CD8-positive, alpha-beta memory T cell (primary cell): Measurements from ENCODE around the gene CANT1. TPM values are rescaled to one million over a fixed set of nuclear protein-coding genes. Genes with fewer than 3 reads are reported as not detected.

ENCODE experiments used
- CTCF ChIA-PET: fragments of 350-600 bp; sonication (Branson Sonifier 250); formaldehyde crosslinking; loops from one replicate; lab custom pipeline; 2021; ENCODE audit warnings: antibody characterized with exemption; lab: Charles Lee
- POLR2A ChIA-PET: fragments of 350-600 bp; sonication (Branson Sonifier 250); formaldehyde crosslinking; loops from one replicate; lab custom pipeline; 2021; ENCODE audit warnings: antibody characterized with exemption; lab: Charles Lee
- DNase-seq, 5 donors: peaks; one replicate each; pipeline versions ENCODE4 v3.0.0 to v3.0.0-alpha.2; 2020 to 2022; ENCODE audit warnings: mixed read lengths in 1 of 5
- H3K27ac ChIP-seq: one replicate; pipeline ENCODE4 v1.7.0; 2013; ENCODE audit warnings: low read depth, mild to moderate bottlenecking, low read length, moderate library complexity
- H3K27me3 ChIP-seq: 2 replicates; pipeline ENCODE4 v1.7.0; 2013; ENCODE audit warnings: low read length, mild to moderate bottlenecking; ENCODE audit not compliant: insufficient read depth, poor library complexity, severe bottlenecking
- H3K36me3 ChIP-seq: 2 replicates; pipeline ENCODE4 v1.7.0; 2013; ENCODE audit warnings: mild to moderate bottlenecking, low read length, moderate library complexity; ENCODE audit not compliant: insufficient read depth
- H3K4me1 ChIP-seq: 2 replicates; pipeline ENCODE4 v1.7.0; 2013; ENCODE audit warnings: mild to moderate bottlenecking, low read length, moderate library complexity; ENCODE audit not compliant: insufficient read depth
- H3K4me3 ChIP-seq: 2 replicates; pipeline ENCODE4 v1.7.0; 2013; ENCODE audit warnings: mild to moderate bottlenecking, low read length
- H3K9me3 ChIP-seq: 2 replicates; pipeline ENCODE4 v1.7.0; 2013; ENCODE audit warnings: mild to moderate bottlenecking, low read length
- H3K27ac Mint-ChIP-seq, 8 donors: one replicate each; pipeline ENCODE4 v1.8.0; 2020 to 2021; ENCODE audit warnings: mixed read lengths in 8 of 8, mild to moderate bottlenecking in 6 of 8, inconsistent platforms in 3 of 8, moderate library complexity in 3 of 8
- H3K27me3 Mint-ChIP-seq, 2 donors: one replicate each; pipeline ENCODE4 v1.8.0; 2020 to 2021; ENCODE audit warnings: mixed read lengths in 2 of 2, mild to moderate bottlenecking in 1 of 2, moderate library complexity in 1 of 2
- H3K36me3 Mint-ChIP-seq, 3 donors: one replicate each; pipeline ENCODE4 v1.8.0; 2020 to 2021; ENCODE audit warnings: mixed read lengths in 3 of 3, inconsistent platforms in 1 of 3, mild to moderate bottlenecking in 1 of 3
- H3K4me1 Mint-ChIP-seq, 3 donors: one replicate each; pipeline ENCODE4 v1.8.0; 2020 to 2021; ENCODE audit warnings: mixed read lengths in 3 of 3, inconsistent platforms in 1 of 3, mild to moderate bottlenecking in 1 of 3
- H3K4me3 Mint-ChIP-seq, 7 donors: one replicate each; pipeline ENCODE4 v1.8.0; 2020 to 2021; ENCODE audit warnings: mixed read lengths in 7 of 7, mild to moderate bottlenecking in 6 of 7, moderate library complexity in 4 of 7, inconsistent platforms in 2 of 7
- H3K9me3 Mint-ChIP-seq, 5 donors: one replicate each; pipeline ENCODE4 v1.8.0; 2020 to 2022; ENCODE audit warnings: mixed read lengths in 5 of 5, mild to moderate bottlenecking in 3 of 5, moderate library complexity in 2 of 5, inconsistent platforms in 1 of 5
- polyA plus RNA-seq: library from polyadenylated mRNA; unstranded; fragments of 300-500 nt; fragmentation: Illumina TruSeq; gene quantifications from one replicate; pipeline ENCODE4 v1.2.3, GENCODE V29; 2021
- total RNA-seq, 2 experiments: library from RNA; stranded (reverse); gene quantifications; one replicate each; pipeline ENCODE4 v1.2.3, GENCODE V29; 2021

Gene CANT1
- total and polyA plus RNA-seq, 3 experiments from 2014 or later: 13.4 to 47.3 (median 45.5) TPM

- Mint-ChIP-seq H3K9me3 (peaks cover 0 to 2% (median 0%) of the 10 kb centered on the region in 5 donors), H3K27ac (no peak overlapping the region), H3K4me1 (peaks cover 5 to 16% (median 12%) of the 10 kb centered on the region in 3 donors), H3K36me3 (peaks cover 0 to 4% (median 0%) of the 10 kb centered on the region in 3 donors), H3K4me3 (no peak overlapping the region), H3K27me3 (peaks cover 12 to 23% of the 10 kb centered on the region in 2 donors)
- Histone ChIP-seq H3K4me1 (peaks cover 6% of the 10 kb centered on the region), H3K27me3 (no peaks in the 10 kb centered on the region), H3K9me3 (no peaks in the 10 kb centered on the region), H3K27ac (no peak overlapping the region), H3K36me3 (no peaks in the 10 kb centered on the region), H3K4me3 (no peak overlapping the region)
- POLR2A ChIA-PET: no interaction called here
- CTCF ChIA-PET: interaction anchor here (1.4 kb wide), 1 partner anchor 378 kb away, joined by 5 read pairs; no protein-coding TSS in a partner anchor
- DNase-seq: no peak
Observed at GRCh38 chr17:79014158-79014758, 4.7 kb upstream of the CANT1 start.

GRCh38 chr17:79012563-79013134 lies 3.1 kb upstream of the CANT1 start:
- Histone ChIP-seq H3K27me3 (no peaks in the 10 kb centered on the region), H3K36me3 (no peaks in the 10 kb centered on the region), H3K27ac (no peak overlapping the region), H3K9me3 (no peaks in the 10 kb centered on the region), H3K4me1 (peaks cover 22% of the 10 kb centered on the region), H3K4me3 (no peak overlapping the region)
- H3K9me3 Mint-ChIP-seq: peaks cover 0 to 2% (median 0%) of the 10 kb centered on the region in 5 donors
- DNase-seq: no peak
- ChIA-PET POLR2A (no interaction called here), CTCF (no interaction called here)
- H3K36me3 Mint-ChIP-seq: peaks cover 0 to 10% (median 0%) of the 10 kb centered on the region in 3 donors
- H3K4me1 Mint-ChIP-seq: peaks cover 19 to 30% (median 25%) of the 10 kb centered on the region in 3 donors
- H3K27me3 Mint-ChIP-seq: peaks cover 4 to 25% of the 10 kb centered on the region in 2 donors
- H3K27ac Mint-ChIP-seq: peak overlapping the region in 3 of 8 donors; percentile 25 to 55 (median 36)
- peak overlapping the region in 1 of 7 donors; percentile 49 for H3K4me3 Mint-ChIP-seq

- peaks cover 0 to 15% (median 2%) of the 10 kb centered on the region in 3 donors for H3K36me3 Mint-ChIP-seq
- H3K9me3 ChIP-seq: no peaks in the 10 kb centered on the region
- H3K27me3 ChIP-seq: no peaks in the 10 kb centered on the region
- peaks cover 4 to 28% of the 10 kb centered on the region in 2 donors for H3K27me3 Mint-ChIP-seq
- DNase-seq: no peak
- H3K36me3 ChIP-seq: no peaks in the 10 kb centered on the region
- H3K27ac Mint-ChIP-seq: peak overlapping the region in 1 of 8 donors; percentile 89
- H3K4me3 Mint-ChIP-seq: peak overlapping the region in 5 of 7 donors; percentile 90 to 96 (median 91)
- no peak overlapping the region for H3K27ac ChIP-seq
- H3K4me3 ChIP-seq: no peak overlapping the region
- peaks cover 29 to 41% (median 35%) of the 10 kb centered on the region in 3 donors for H3K4me1 Mint-ChIP-seq
- POLR2A ChIA-PET: no interaction called here
- H3K4me1 ChIP-seq: peaks cover 33% of the 10 kb centered on the region
- H3K9me3 Mint-ChIP-seq: peaks cover 0 to 2% (median 0%) of the 10 kb centered on the region in 5 donors
- CTCF ChIA-PET: no interaction called here
Observed at GRCh38 chr17:79011451-79012147, 2.0 kb upstream of the CANT1 start.

GRCh38 chr17:79010304-79010646 lies 711 bp upstream of the CANT1 start:
- peak overlapping the region; percentile 88 for H3K27ac ChIP-seq
- peaks cover 46% of the 10 kb centered on the region for H3K4me1 ChIP-seq
- H3K9me3 ChIP-seq: no peaks in the 10 kb centered on the region
- peaks cover 0 to 15% (median 2%) of the 10 kb centered on the region in 3 donors for H3K36me3 Mint-ChIP-seq
- peak overlapping the region; percentile 90 to 96 (median 93) for H3K4me3 Mint-ChIP-seq
- H3K27ac Mint-ChIP-seq: peak overlapping the region; percentile 37 to 97 (median 90)
- no peaks in the 10 kb centered on the region for H3K36me3 ChIP-seq
- no peaks in the 10 kb centered on the region for H3K27me3 ChIP-seq
- no peak for DNase-seq
- peak overlapping the region; percentile 82 for H3K4me3 ChIP-seq
- CTCF ChIA-PET: interaction anchor here (1.3 kb wide), 1 partner anchor 9 kb away, joined by 3 read pairs; no protein-coding TSS in a partner anchor
- H3K9me3 Mint-ChIP-seq: peaks cover 0 to 2% (median 0%) of the 10 kb centered on the region in 5 donors
- POLR2A ChIA-PET: interaction anchor here (0.7 kb wide), 1 partner anchor 21 kb away, joined by 4 read pairs; no protein-coding TSS in a partner anchor
- H3K27me3 Mint-ChIP-seq: peaks cover 4 to 24% of the 10 kb centered on the region in 2 donors
- peaks cover 43 to 54% (median 48%) of the 10 kb centered on the region in 3 donors for H3K4me1 Mint-ChIP-seq

- Mint-ChIP-seq H3K9me3 (peaks cover 0 to 2% (median 0%) of the 10 kb centered on the region in 5 donors), H3K4me1 (peaks cover 45 to 56% (median 48%) of the 10 kb centered on the region in 3 donors), H3K27me3 (peaks cover 0 to 20% of the 10 kb centered on the region in 2 donors), H3K27ac (peak overlapping the region; percentile 81 to 100 (median 94)), H3K4me3 (peak overlapping the region; percentile 87 to 96 (median 93)), H3K36me3 (peaks cover 0 to 15% (median 2%) of the 10 kb centered on the region in 3 donors)
- Histone ChIP-seq H3K27ac (peak overlapping the region; percentile 88), H3K36me3 (no peaks in the 10 kb centered on the region), H3K4me1 (peaks cover 49% of the 10 kb centered on the region), H3K4me3 (peak overlapping the region; percentile 94), H3K9me3 (no peaks in the 10 kb centered on the region), H3K27me3 (no peaks in the 10 kb centered on the region)
- CTCF ChIA-PET: interaction anchor here (1.3 kb wide), 1 partner anchor 10 kb away, joined by 3 read pairs; no protein-coding TSS in a partner anchor
- POLR2A ChIA-PET: interaction anchor here (0.6 kb wide), 2 partner anchors 20 to 33 kb away, joined by 4 to 5 read pairs; no protein-coding TSS in a partner anchor
- DNase-seq: no peak
Observed at GRCh38 chr17:79008666-79009387, 737 bp downstream of the CANT1 start.

- Histone ChIP-seq H3K9me3 (no peaks in the 10 kb centered on the region), H3K36me3 (no peaks in the 10 kb centered on the region), H3K27ac (no peak overlapping the region), H3K4me3 (no peak overlapping the region), H3K4me1 (peaks cover 49% of the 10 kb centered on the region), H3K27me3 (no peaks in the 10 kb centered on the region)
- Mint-ChIP-seq H3K4me3 (peak overlapping the region; percentile 87 to 96 (median 93)), H3K27me3 (peaks cover 0 to 17% of the 10 kb centered on the region in 2 donors), H3K4me1 (peaks cover 46 to 63% (median 49%) of the 10 kb centered on the region in 3 donors), H3K36me3 (peaks cover 0 to 22% (median 2%) of the 10 kb centered on the region in 3 donors), H3K9me3 (peaks cover 0 to 2% (median 0%) of the 10 kb centered on the region in 5 donors), H3K27ac (peak overlapping the region; percentile 74 to 100 (median 91))
- no peak for DNase-seq
- CTCF ChIA-PET: no interaction called here
- POLR2A ChIA-PET: interaction anchor here (0.7 kb wide), 1 partner anchor 747 kb away, joined by 5 read pairs; no protein-coding TSS in a partner anchor
Observed at GRCh38 chr17:79007504-79008381, 1.8 kb downstream of the CANT1 start.
